ENCODE results near the gene NUMB.

DNA sequence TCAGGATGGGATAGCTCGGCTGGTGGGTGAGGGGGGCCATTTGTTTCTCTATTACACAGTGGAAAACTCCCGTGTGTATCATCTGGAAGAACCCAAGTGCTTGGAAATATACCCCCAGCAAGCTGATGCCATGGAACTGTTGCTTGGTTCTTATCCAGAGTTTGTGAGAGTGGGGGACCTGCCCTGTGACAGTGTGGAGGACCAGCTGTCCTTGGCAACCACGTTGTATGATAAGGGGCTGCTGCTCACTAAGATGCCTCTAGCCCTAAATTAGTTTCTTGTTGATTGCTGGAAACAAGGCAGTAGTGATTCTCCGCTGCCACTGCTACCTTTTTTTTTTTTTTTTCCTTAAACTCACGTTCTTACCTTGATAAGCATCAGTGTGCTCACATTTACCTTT lies 34.3 kb upstream of the NUMB start:
- TF ChIP-seq CTCF (CRISPR knock-in tag; IDR thresholded peaks at IDR 0.05): no peak
- TF ChIP-seq, protein P1, sequence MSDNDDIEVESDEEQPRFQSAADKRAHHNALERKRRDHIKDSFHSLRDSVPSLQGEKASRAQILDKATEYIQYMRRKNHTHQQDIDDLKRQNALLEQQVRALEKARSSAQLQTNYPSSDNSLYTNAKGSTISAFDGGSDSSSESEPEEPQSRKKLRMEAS (IDR thresholded peaks at IDR 0.05): no peak
- TF ChIP-seq ZNF639 (CRISPR knock-in tag; conservative IDR thresholded peaks at IDR 0.05): no peak
- no peak for TF ChIP-seq SKI (IDR thresholded peaks at IDR 0.05; ENCODE audit: partially characterized antibody)
- no peak for TF ChIP-seq HDAC2 (CRISPR knock-in tag; IDR thresholded peaks at IDR 0.05)
- TF ChIP-seq, protein P2, sequence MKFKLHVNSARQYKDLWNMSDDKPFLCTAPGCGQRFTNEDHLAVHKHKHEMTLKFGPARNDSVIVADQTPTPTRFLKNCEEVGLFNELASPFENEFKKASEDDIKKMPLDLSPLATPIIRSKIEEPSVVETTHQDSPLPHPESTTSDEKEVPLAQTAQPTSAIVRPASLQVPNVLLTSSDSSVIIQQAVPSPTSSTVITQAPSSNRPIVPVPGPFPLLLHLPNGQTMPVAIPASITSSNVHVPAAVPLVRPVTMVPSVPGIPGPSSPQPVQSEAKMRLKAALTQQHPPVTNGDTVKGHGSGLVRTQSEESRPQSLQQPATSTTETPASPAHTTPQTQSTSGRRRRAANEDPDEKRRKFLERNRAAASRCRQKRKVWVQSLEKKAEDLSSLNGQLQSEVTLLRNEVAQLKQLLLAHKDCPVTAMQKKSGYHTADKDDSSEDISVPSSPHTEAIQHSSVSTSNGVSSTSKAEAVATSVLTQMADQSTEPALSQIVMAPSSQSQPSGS (CRISPR knock-in tag; IDR thresholded peaks at IDR 0.05): no peak
- TF ChIP-seq HCFC1 (IDR thresholded peaks at IDR 0.05; ENCODE audit: low read depth, low read length): no peak
- no peak for TF ChIP-seq HOXA7 (CRISPR knock-in tag; IDR thresholded peaks at IDR 0.05)
- no peak for TF ChIP-seq REST (IDR thresholded peaks at IDR 0.05; ENCODE audit: borderline replicate concordance in 1 of 2, low read depth in 1 of 2, low read length in 2 of 2)
- TF ChIP-seq, protein P3, sequence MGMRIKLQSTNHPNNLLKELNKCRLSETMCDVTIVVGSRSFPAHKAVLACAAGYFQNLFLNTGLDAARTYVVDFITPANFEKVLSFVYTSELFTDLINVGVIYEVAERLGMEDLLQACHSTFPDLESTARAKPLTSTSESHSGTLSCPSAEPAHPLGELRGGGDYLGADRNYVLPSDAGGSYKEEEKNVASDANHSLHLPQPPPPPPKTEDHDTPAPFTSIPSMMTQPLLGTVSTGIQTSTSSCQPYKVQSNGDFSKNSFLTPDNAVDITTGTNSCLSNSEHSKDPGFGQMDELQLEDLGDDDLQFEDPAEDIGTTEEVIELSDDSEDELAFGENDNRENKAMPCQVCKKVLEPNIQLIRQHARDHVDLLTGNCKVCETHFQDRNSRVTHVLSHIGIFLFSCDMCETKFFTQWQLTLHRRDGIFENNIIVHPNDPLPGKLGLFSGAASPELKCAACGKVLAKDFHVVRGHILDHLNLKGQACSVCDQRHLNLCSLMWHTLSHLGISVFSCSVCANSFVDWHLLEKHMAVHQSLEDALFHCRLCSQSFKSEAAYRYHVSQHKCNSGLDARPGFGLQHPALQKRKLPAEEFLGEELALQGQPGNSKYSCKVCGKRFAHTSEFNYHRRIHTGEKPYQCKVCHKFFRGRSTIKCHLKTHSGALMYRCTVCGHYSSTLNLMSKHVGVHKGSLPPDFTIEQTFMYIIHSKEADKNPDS (CRISPR knock-in tag; IDR thresholded peaks at IDR 0.05): no peak
- no peak for TF ChIP-seq TAF1 (CRISPR knock-in tag; IDR thresholded peaks at IDR 0.05)
